ENCODE results near the gene DYTN.
A peak's percentile ranks its signal among the peaks of the same experiment; 100 is the strongest.

Gene DYTN

DNA sequence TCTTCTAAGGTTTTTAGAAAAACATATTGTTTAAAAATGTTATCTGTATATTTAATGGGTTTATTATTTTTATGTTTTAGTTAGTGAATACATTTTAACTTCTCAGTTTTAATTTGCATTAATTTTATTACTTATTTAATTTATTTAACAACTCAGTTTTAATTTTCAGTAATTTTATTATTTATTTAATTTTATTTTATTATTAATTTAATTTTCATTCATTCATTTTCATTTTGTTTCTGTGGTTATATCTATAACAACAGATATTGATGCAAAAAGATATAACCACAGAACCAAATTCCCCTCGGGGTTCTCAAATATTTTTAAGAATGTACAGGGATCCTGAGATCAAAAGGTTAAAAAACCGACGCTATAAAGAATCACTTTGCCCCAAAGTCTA lies 52.9 kb downstream of the DYTN start:
- TF ChIP-seq SIN3A (IDR thresholded peaks at IDR 0.05; ENCODE audit: borderline replicate concordance, insufficient read depth, low read length) (no peak), POLR2AphosphoS5 (IDR thresholded peaks at IDR 0.05; ENCODE audit: low read depth, low read length) (no peak), TAF1 (IDR thresholded peaks at IDR 0.05; ENCODE audit: borderline replicate concordance, insufficient read depth, low read length) (no peak), FOXP2 (optimal IDR thresholded peaks at IDR 0.05; ENCODE audit: borderline replicate concordance, extremely low read depth, extremely low read length, insufficient read depth) (no peak)
- TF ChIP-seq, protein P1, sequence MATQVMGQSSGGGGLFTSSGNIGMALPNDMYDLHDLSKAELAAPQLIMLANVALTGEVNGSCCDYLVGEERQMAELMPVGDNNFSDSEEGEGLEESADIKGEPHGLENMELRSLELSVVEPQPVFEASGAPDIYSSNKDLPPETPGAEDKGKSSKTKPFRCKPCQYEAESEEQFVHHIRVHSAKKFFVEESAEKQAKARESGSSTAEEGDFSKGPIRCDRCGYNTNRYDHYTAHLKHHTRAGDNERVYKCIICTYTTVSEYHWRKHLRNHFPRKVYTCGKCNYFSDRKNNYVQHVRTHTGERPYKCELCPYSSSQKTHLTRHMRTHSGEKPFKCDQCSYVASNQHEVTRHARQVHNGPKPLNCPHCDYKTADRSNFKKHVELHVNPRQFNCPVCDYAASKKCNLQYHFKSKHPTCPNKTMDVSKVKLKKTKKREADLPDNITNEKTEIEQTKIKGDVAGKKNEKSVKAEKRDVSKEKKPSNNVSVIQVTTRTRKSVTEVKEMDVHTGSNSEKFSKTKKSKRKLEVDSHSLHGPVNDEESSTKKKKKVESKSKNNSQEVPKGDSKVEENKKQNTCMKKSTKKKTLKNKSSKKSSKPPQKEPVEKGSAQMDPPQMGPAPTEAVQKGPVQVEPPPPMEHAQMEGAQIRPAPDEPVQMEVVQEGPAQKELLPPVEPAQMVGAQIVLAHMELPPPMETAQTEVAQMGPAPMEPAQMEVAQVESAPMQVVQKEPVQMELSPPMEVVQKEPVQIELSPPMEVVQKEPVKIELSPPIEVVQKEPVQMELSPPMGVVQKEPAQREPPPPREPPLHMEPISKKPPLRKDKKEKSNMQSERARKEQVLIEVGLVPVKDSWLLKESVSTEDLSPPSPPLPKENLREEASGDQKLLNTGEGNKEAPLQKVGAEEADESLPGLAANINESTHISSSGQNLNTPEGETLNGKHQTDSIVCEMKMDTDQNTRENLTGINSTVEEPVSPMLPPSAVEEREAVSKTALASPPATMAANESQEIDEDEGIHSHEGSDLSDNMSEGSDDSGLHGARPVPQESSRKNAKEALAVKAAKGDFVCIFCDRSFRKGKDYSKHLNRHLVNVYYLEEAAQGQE (IDR thresholded peaks at IDR 0.05; ENCODE audit: insufficient read depth in 1 of 2, low read depth in 2 of 2, low read length in 2 of 2) = no peak

DNA sequence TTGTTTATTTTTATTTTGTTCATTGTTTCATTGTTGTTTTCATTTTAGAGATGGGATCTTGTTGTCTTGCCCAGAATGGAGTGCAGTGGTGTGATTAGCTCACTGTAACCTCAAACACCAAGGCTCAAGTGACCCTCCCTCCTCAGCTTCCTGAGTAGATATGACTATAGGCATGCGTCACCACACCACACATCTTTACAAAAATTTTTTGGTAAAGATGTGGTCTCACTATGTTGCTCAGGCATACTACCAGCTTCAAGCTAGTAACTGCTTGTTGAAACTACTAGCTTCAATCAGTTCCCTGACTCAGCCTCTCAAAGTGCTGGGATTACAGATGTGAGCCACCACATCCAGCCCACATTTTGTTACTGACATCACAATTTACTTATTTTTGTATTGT lies 61.1 kb downstream of the DYTN start:
- TF ChIP-seq TAF1 (IDR thresholded peaks at IDR 0.05; ENCODE audit: borderline replicate concordance, insufficient read depth, low read length) = no peak
- TF ChIP-seq, protein P1 (IDR thresholded peaks at IDR 0.05; ENCODE audit: insufficient read depth in 1 of 2, low read depth in 2 of 2, low read length in 2 of 2) = no peak
- no peak for TF ChIP-seq FOXP2 (optimal IDR thresholded peaks at IDR 0.05; ENCODE audit: borderline replicate concordance, extremely low read depth, extremely low read length, insufficient read depth)
- TF ChIP-seq POLR2AphosphoS5 (IDR thresholded peaks at IDR 0.05; ENCODE audit: low read depth, low read length) = no peak
- TF ChIP-seq SIN3A (IDR thresholded peaks at IDR 0.05; ENCODE audit: borderline replicate concordance, insufficient read depth, low read length) = no peak

DNA sequence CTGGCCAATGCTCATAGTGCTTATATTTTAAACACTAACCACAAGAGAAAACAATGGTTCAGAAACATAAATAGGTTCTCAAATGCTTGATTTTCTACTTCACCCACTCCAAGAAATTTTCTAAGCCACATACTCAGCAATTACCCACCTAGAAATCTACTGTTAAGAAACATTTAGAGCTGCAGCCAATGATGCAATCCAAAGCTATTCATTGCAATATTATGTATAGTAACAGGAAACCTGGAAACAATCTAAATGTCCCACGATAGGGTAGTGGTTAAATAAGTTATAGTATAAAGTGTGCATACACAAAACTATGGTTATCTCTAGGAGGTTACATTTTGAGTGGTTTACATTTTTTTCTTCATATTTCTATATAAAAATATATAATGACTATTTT lies 70.2 kb downstream of the DYTN start:
- TF ChIP-seq, protein P1 (IDR thresholded peaks at IDR 0.05; ENCODE audit: insufficient read depth in 1 of 2, low read depth in 2 of 2, low read length in 2 of 2) = no peak
- no peak for TF ChIP-seq TAF1 (IDR thresholded peaks at IDR 0.05; ENCODE audit: borderline replicate concordance, insufficient read depth, low read length)
- TF ChIP-seq SIN3A (IDR thresholded peaks at IDR 0.05; ENCODE audit: borderline replicate concordance, insufficient read depth, low read length) = no peak
- TF ChIP-seq POLR2AphosphoS5 (IDR thresholded peaks at IDR 0.05; ENCODE audit: low read depth, low read length) = no peak
- TF ChIP-seq FOXP2 (optimal IDR thresholded peaks at IDR 0.05; ENCODE audit: borderline replicate concordance, extremely low read depth, extremely low read length, insufficient read depth) = no peak

DNA sequence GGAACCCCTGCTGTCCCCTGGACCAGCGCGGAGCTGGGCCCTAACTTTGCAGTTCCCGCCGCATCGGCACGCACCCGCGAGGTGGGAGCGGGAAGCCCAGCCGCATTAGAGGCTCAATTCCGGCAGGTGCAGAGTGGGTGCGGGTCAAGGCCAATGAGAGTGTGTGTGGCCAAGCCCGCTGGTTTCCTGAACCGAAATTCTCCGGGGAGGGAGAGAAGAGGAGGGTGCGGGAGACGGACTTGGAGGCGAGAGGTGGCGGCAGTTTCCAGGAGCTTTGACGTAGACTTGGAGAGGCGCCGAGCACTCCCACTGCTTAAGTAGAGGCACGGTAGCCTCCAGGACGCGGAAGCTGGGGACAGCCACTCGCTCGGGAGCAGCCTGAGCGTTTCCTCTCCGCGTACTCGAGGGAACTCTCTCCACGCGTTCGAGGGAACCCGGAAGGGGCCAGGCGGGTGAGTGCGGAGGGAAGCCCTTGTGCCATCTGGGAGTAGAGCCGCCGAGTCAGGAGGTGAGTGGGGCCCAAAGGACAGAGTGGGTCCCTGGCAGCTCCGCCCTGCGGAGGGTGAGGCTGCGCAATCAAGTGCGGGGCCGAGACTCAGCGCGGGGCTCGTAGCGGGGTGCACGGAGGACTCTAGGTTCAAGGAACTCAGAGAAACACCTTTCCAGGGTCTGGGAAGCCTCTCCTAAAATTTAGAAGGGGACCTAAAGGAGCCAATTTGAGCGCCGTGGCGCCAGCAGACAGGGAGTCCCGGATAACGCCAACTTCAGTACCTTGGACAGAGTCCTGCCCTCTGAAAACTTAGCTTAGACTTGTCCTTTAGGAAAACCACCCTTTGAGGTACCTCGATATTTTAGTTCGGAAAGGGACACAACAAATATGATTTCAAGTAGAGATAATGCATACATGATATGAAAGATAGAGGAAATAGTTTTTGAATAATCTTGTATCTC lies 75.8 kb downstream of the DYTN start, which contains the start of gene FAM237A:
Gene FAM237A (plus strand): TSS at position 413 of the 951 bp plus-strand sequence. CDS start 1,750 bp downstream, outside the sequence.
- TF ChIP-seq SIN3A (IDR thresholded peaks at IDR 0.05; ENCODE audit: borderline replicate concordance, insufficient read depth, low read length) = no peak
- TF ChIP-seq, protein P1 (IDR thresholded peaks at IDR 0.05; ENCODE audit: insufficient read depth in 1 of 2, low read depth in 2 of 2, low read length in 2 of 2) = peak; percentile 90 to 96

Measured in PFSK-1 (cell line).